ENCODE measurements around the gene IP6K1. TPM values are rescaled to one million over a fixed set of nuclear protein-coding genes. Genes with fewer than 3 reads are reported as not detected.
A peak's percentile ranks its signal among the peaks of the same experiment; 100 is the strongest.
"Not testable (repeated sequence)": the region's sequence is repeated elsewhere in the genome, so short reads cannot be mapped to it uniquely, and the experiment has no call there.

IP6K1 gene
- total RNA-seq, 1 donor from 2014 or later = 46.4 TPM

GRCh38 chr3:49690856-49691255, 95.5 kb downstream of the IP6K1 start:
- DNase-seq (ENCODE audit: low spot score in 2 of 2, unreplicated experiment in 2 of 2); H3K27ac Mint-ChIP-seq; H3K36me3 Mint-ChIP-seq; H3K27me3 Mint-ChIP-seq (ENCODE audit: low read depth); H3K9me3 Mint-ChIP-seq: not testable (repeated sequence)
- peaks cover 32% of the 10 kb centered on the region for H3K4me1 Mint-ChIP-seq
- H3K4me3 Mint-ChIP-seq = peak overlapping the region; percentile 95

GRCh38 chr3:49689908-49690624, 96.3 kb downstream of the IP6K1 start:
- not testable (repeated sequence) for H3K27me3 Mint-ChIP-seq (ENCODE audit: low read depth); H3K36me3 Mint-ChIP-seq; DNase-seq (ENCODE audit: low spot score in 2 of 2, unreplicated experiment in 2 of 2); H3K9me3 Mint-ChIP-seq
- Mint-ChIP-seq H3K4me1 (peaks cover 32% of the 10 kb centered on the region), H3K27ac (peak overlapping the region; percentile 96), H3K4me3 (peak overlapping the region; percentile 95)

- DNase-seq (ENCODE audit: low spot score in 2 of 2, unreplicated experiment in 2 of 2) = peak; percentile 89 to 95
- Mint-ChIP-seq H3K36me3 (peaks cover 3% of the 10 kb centered on the region), H3K9me3 (no peaks in the 10 kb centered on the region), H3K27me3 (ENCODE audit: low read depth) (peaks cover 5% of the 10 kb centered on the region), H3K27ac (peak within 1 kb of the TSS; percentile 96), H3K4me1 (peaks cover 32% of the 10 kb centered on the region), H3K4me3 (peak within 1 kb of the TSS; percentile 95)
- no peak for TF ChIP-seq CTCF (IDR thresholded peaks at IDR 0.05; ENCODE audit: unreplicated experiment)
These were observed 97.1 kb downstream of the IP6K1 start, which contains the start of the genes MST1 and RNF123 for GRCh38 chr3:49689046-49689907. MST1 (minus strand) TSS chr3:49689474; CDS start chr3:49688691, 783 bp downstream. RNF123 (plus strand) TSS chr3:49689557; CDS start chr3:49691166, 1,609 bp downstream.

- not testable (repeated sequence) for DNase-seq (ENCODE audit: low spot score in 2 of 2, unreplicated experiment in 2 of 2); H3K27me3 Mint-ChIP-seq (ENCODE audit: low read depth); H3K36me3 Mint-ChIP-seq; H3K9me3 Mint-ChIP-seq
- Mint-ChIP-seq H3K27ac (peak overlapping the region; percentile 96), H3K4me1 (peaks cover 32% of the 10 kb centered on the region), H3K4me3 (peak overlapping the region; percentile 95)
These were observed 97.8 kb downstream of the IP6K1 start for GRCh38 chr3:49688338-49689045.

- Mint-ChIP-seq H3K4me3 (peak overlapping the region; percentile 78), H3K27ac (peak overlapping the region; percentile 86), H3K4me1 (peaks cover 32% of the 10 kb centered on the region)
- not testable (repeated sequence) for H3K9me3 Mint-ChIP-seq; H3K27me3 Mint-ChIP-seq (ENCODE audit: low read depth); DNase-seq (ENCODE audit: low spot score in 2 of 2, unreplicated experiment in 2 of 2); H3K36me3 Mint-ChIP-seq
These were observed 98.9 kb downstream of the IP6K1 start for GRCh38 chr3:49687424-49687795.

GRCh38 chr3:49686769-49687423, 99.4 kb downstream of the IP6K1 start:
- Mint-ChIP-seq H3K27ac (peak overlapping the region; percentile 86), H3K4me3 (peak overlapping the region; percentile 78), H3K4me1 (peaks cover 32% of the 10 kb centered on the region)
- not testable (repeated sequence) for H3K36me3 Mint-ChIP-seq; H3K27me3 Mint-ChIP-seq (ENCODE audit: low read depth); H3K9me3 Mint-ChIP-seq
- DNase-seq (ENCODE audit: low spot score in 2 of 2, unreplicated experiment in 2 of 2) = peak in 1 of 2 experiments; percentile 56

- Mint-ChIP-seq H3K4me3 (peak overlapping the region; percentile 78), H3K4me1 (peaks cover 32% of the 10 kb centered on the region), H3K27ac (peak overlapping the region; percentile 72)
- not testable (repeated sequence) for H3K9me3 Mint-ChIP-seq; H3K36me3 Mint-ChIP-seq; H3K27me3 Mint-ChIP-seq (ENCODE audit: low read depth)
- peak in 1 of 2 experiments; percentile 48 for DNase-seq (ENCODE audit: low spot score in 2 of 2, unreplicated experiment in 2 of 2)
These were observed 100.0 kb downstream of the IP6K1 start for GRCh38 chr3:49686346-49686745.

GRCh38 chr3:49685846-49686245, 100.5 kb downstream of the IP6K1 start:
- not testable (repeated sequence) for H3K27me3 Mint-ChIP-seq (ENCODE audit: low read depth); H3K27ac Mint-ChIP-seq; H3K36me3 Mint-ChIP-seq; DNase-seq (ENCODE audit: low spot score in 2 of 2, unreplicated experiment in 2 of 2); H3K9me3 Mint-ChIP-seq
- Mint-ChIP-seq H3K4me1 (peaks cover 30% of the 10 kb centered on the region), H3K4me3 (peak overlapping the region; percentile 78)

- Mint-ChIP-seq H3K4me3 (peak overlapping the region; percentile 78), H3K4me1 (peaks cover 22% of the 10 kb centered on the region)
- H3K36me3 Mint-ChIP-seq; H3K27me3 Mint-ChIP-seq (ENCODE audit: low read depth); H3K9me3 Mint-ChIP-seq; DNase-seq (ENCODE audit: low spot score in 2 of 2, unreplicated experiment in 2 of 2); H3K27ac Mint-ChIP-seq: not testable (repeated sequence)
These were observed 101.2 kb downstream of the IP6K1 start for GRCh38 chr3:49685103-49685502.

- H3K9me3 Mint-ChIP-seq; H3K27me3 Mint-ChIP-seq (ENCODE audit: low read depth); H3K4me3 Mint-ChIP-seq; DNase-seq (ENCODE audit: low spot score in 2 of 2, unreplicated experiment in 2 of 2); H3K27ac Mint-ChIP-seq: not testable (repeated sequence)
- Mint-ChIP-seq H3K36me3 (peaks cover 12% of the 10 kb centered on the region), H3K4me1 (peaks cover 18% of the 10 kb centered on the region)
These were observed 101.9 kb downstream of the IP6K1 start for GRCh38 chr3:49684453-49684852.

All from mesothelial cell of epicardium (in vitro differentiated cells).